K562 (cell line): ENCODE results near the gene RTBDN. TPM values are rescaled to one million over a fixed set of nuclear protein-coding genes. Genes with fewer than 3 reads are reported as not detected.

ENCODE experiments used
- ATF2 ChIP-seq: sonication (generic); formaldehyde crosslinking; IDR thresholded peaks from 2 replicates; pipeline ENCODE4 v1.8.1; 2022; ENCODE audit warnings: missing genetic modification reagents
- CC2D1A ChIP-seq: fragments of 450-650 bp; IDR thresholded peaks from 2 replicates; pipeline ENCODE4 v1.6.1; 2017; ENCODE audit warnings: mild to moderate bottlenecking
- CREBBP ChIP-seq: IDR thresholded peaks from one replicate; pipeline ENCODE4 v1.6.1; 2012; ENCODE audit warnings: low read depth, mild to moderate bottlenecking, control low read depth, inconsistent platforms, low read length
- CSDE1 ChIP-seq, 2 experiments: fragments of 450-650 bp; IDR thresholded peaks; 2 replicates each; pipeline ENCODE4 v1.6.1; 2016; ENCODE audit warnings: mild to moderate bottlenecking in 1 of 2
- EHMT2 ChIP-seq: fragments of 450-650 bp; IDR thresholded peaks from 2 replicates; pipeline ENCODE4 v1.6.1; 2018; ENCODE audit warnings: antibody characterized with exemption
- ELK1 ChIP-seq: sonication (generic); formaldehyde crosslinking; IDR thresholded peaks from 2 replicates; pipeline ENCODE4 v1.8.1; 2022; ENCODE audit warnings: missing genetic modification reagents
- HLTF ChIP-seq: fragments of 450-650 bp; IDR thresholded peaks from 2 replicates; pipeline ENCODE4 v1.6.1; 2016
- IRF9 ChIP-seq: fragments of 450-650 bp; IDR thresholded peaks from 2 replicates; pipeline ENCODE4 v1.6.1; 2016; ENCODE audit warnings: missing biosample characterization, missing genetic modification characterization
- LCOR ChIP-seq: sonication (generic); formaldehyde crosslinking; IDR thresholded peaks from 2 replicates; pipeline ENCODE4 v1.8.0; 2022; ENCODE audit warnings: mild to moderate bottlenecking, missing genetic modification reagents
- MITF ChIP-seq: IDR thresholded peaks from 2 replicates; pipeline ENCODE4 v1.6.1; 2014; ENCODE audit warnings: antibody characterized with exemption
- NFYB ChIP-seq: IDR thresholded peaks from 2 replicates; pipeline ENCODE4 v1.6.1; 2011; ENCODE audit warnings: mild to moderate bottlenecking, moderate library complexity; ENCODE audit not compliant: insufficient read length; ENCODE audit errors: extremely low read depth
- PKNOX1 ChIP-seq: fragments of 450-650 bp; IDR thresholded peaks from 2 replicates; pipeline ENCODE4 v1.6.1; 2016
- POLR2H ChIP-seq: IDR thresholded peaks from 2 replicates; pipeline ENCODE4 v1.6.1; 2016; ENCODE audit warnings: missing genetic modification characterization, low read depth, mild to moderate bottlenecking, control low read depth, missing compliant biosample characterization, moderate library complexity
- RAD51 ChIP-seq: fragments of 450-650 bp; IDR thresholded peaks from 2 replicates; pipeline ENCODE4 v1.7.1; 2016; ENCODE audit warnings: low read depth, mild to moderate bottlenecking, borderline replicate concordance
- RBM15 ChIP-seq: fragments of 200-400 bp; formaldehyde crosslinking; IDR thresholded peaks from 2 replicates; pipeline ENCODE4 v1.6.1; 2018; ENCODE audit warnings: mild to moderate bottlenecking, low read length, moderate library complexity; ENCODE audit not compliant: insufficient read depth
- SETDB1 ChIP-seq: IDR thresholded peaks from one replicate; pipeline ENCODE4 v1.6.1; 2012; ENCODE audit warnings: low read length, control low read depth, inconsistent platforms
- SMARCE1 ChIP-seq: fragments of 450-650 bp; IDR thresholded peaks from 2 replicates; pipeline ENCODE4 v1.7.1; 2016; ENCODE audit warnings: mild to moderate bottlenecking
- SRF ChIP-seq, 2 experiments: fragments of 250-450, 450-650 bp in 1 of 2; sonication (Bioruptor Pico) in 1 of 2; sonication (generic) in 1 of 2; formaldehyde crosslinking; IDR thresholded peaks; 2 replicates each; pipeline versions ENCODE4 v1.5.0 to v1.5.1; 2020 to 2022; ENCODE audit warnings: mild to moderate bottlenecking in 1 of 2, missing genetic modification reagents in 1 of 2
- TARDBP ChIP-seq: fragments of 450-650 bp; IDR thresholded peaks from 2 replicates; pipeline ENCODE4 v1.6.1; 2016
- TGIF2 ChIP-seq: sonication (generic); formaldehyde crosslinking; IDR thresholded peaks from 2 replicates; pipeline ENCODE4 v1.8.1; 2022; ENCODE audit warnings: mild to moderate bottlenecking, missing genetic modification reagents, moderate library complexity
- ZBTB2 ChIP-seq: fragments of 450-650 bp; IDR thresholded peaks from 2 replicates; pipeline ENCODE4 v1.6.1; 2016; ENCODE audit warnings: antibody characterized with exemption
- ZFP1 ChIP-seq: fragments of 450-650 bp; formaldehyde crosslinking; IDR thresholded peaks from 2 replicates; pipeline ENCODE4 v1.4.0; 2020; ENCODE audit warnings: mild to moderate bottlenecking, mixed read lengths
- ZFPM2 ChIP-seq: fragments of 250-450 bp; sonication (Bioruptor Pico); IDR thresholded peaks from 2 replicates; pipeline ENCODE4 v1.5.1; 2022; ENCODE audit warnings: mild to moderate bottlenecking
- ZNF431 ChIP-seq: sonication (generic); formaldehyde crosslinking; IDR thresholded peaks from 2 replicates; pipeline ENCODE4 v1.8.0; 2022; ENCODE audit warnings: mild to moderate bottlenecking, missing genetic modification reagents
- polyA plus RNA-seq, 8 experiments: library from polyadenylated mRNA; depleted of rRNA in 4 of 8; stranded (reverse) in 5 of 8; unstranded in 3 of 8; fragments of >200 nt; fragmentation: Nextera tagmentation in 2 of 8; fragmentation: Illumina TruSeq in 1 of 8; extraction: Ambion mirVana in 2 of 8; extraction: Trizol in 1 of 8; gene quantifications; 2 replicates each; pipeline versions ENCODE4 v1.2.1 to v1.2.3, GENCODE V29; 2011 to 2014; ENCODE audit warnings: inconsistent platforms in 1 of 8, missing spikeins in 1 of 8
- total RNA-seq, 7 experiments: library from RNA; depleted of rRNA in 6 of 7; stranded (reverse); fragments of >200 nt in 6 of 7; fragmentation: Illumina TruSeq in 2 of 7; extraction: Trizol in 2 of 7; gene quantifications; 2 replicates each; pipeline versions ENCODE4 v1.2.1 to v1.2.3, GENCODE V29; 2011 to 2021; ENCODE audit warnings: low replicate concordance in 1 of 7

RTBDN gene
- total and polyA plus RNA-seq, 9 of the 15 experiments (the other 6 are each of a cell fraction or from before 2014, with no cell fraction given), result 0.20 to 2.3 (median 0.72) TPM; not detected in 1

GRCh38 chr19:12784394-12784870 lies 49.9 kb downstream of the RTBDN start (continued):
- TF ChIP-seq ELK1 (CRISPR knock-in tag) (no peak), SETDB1 (no peak), RAD51 (no peak), CSDE1 (IDR thresholded peaks at IDR 0.05) (no peak), HLTF (0 out of 2 replicates have a peak, but pooled peaks have one; percentile 71), ATF2 (CRISPR knock-in tag) (no peak), ZFP1 (no peak), ZBTB2 (peak; percentile 78), TGIF2 (CRISPR knock-in tag) (no peak), RBM15 (no peak), LCOR (CRISPR knock-in tag) (no peak), ZNF431 (CRISPR knock-in tag) (no peak), ZFPM2 (CRISPR knock-in tag) (no peak), EHMT2 (peak; percentile 75; the same call in 1 of the 2 replicates), IRF9 (tag) (no peak), SRF (CRISPR knock-in tag; IDR thresholded peaks at IDR 0.05) (no peak), NFYB (no peak), SMARCE1 (peak; percentile 91), TARDBP (no peak), MITF (no peak), PKNOX1 (peak; percentile 84), CREBBP (no peak), CC2D1A (peak; percentile 71; the same call in 1 of the 2 replicates), POLR2H (tag) (no peak)
